GM23338 (cell line): Measurements from ENCODE around the gene KRT78.
"Not testable (repeated sequence)": the region's sequence is repeated elsewhere in the genome, so short reads cannot be mapped to it uniquely, and the experiment has no call there.

Experiments
- CREB1 ChIP-seq: fragments of 250-450 bp; sonication (Bioruptor Pico); IDR thresholded peaks from 2 replicates; pipeline ENCODE4 v1.5.0; 2020; ENCODE audit warnings: low read depth, mild to moderate bottlenecking, moderate library complexity
- EZH2 ChIP-seq: fragments of 200-600 bp; sonication (generic); IDR thresholded peaks from one replicate; pipeline ENCODE4 v1.8.0; 2017; ENCODE audit warnings: antibody characterized with exemption, mild to moderate bottlenecking, low read depth; ENCODE audit not compliant: unreplicated experiment
- EZH2phosphoT487 ChIP-seq: fragments of 200-600 bp; sonication (generic); IDR thresholded peaks from one replicate; pipeline ENCODE4 v1.8.1; 2018; ENCODE audit warnings: antibody characterized with exemption; ENCODE audit not compliant: unreplicated experiment
- JUNB ChIP-seq: IDR thresholded peaks from one replicate; pipeline ENCODE4 v1.6.1; 2016; ENCODE audit warnings: antibody characterized with exemption; ENCODE audit not compliant: unreplicated experiment
- NANOG ChIP-seq: IDR thresholded peaks from 2 replicates; pipeline ENCODE4 v1.6.1; 2016; ENCODE audit warnings: antibody characterized with exemption, borderline replicate concordance
- POLR2AphosphoS5 ChIP-seq: IDR thresholded peaks from 2 replicates; pipeline ENCODE4 v1.6.1; 2016; ENCODE audit warnings: antibody characterized with exemption, low read depth
- ZNF114 ChIP-seq: fragments of 250-450 bp; sonication (Bioruptor Pico); IDR thresholded peaks from 2 replicates; pipeline ENCODE4 v1.5.0; 2020; ENCODE audit warnings: mild to moderate bottlenecking, moderate library complexity
- TF ChIP-seq, protein P1 (sequence below), 2 experiments: fragments of 200-600 bp in 1 of 2; sonication (generic) in 1 of 2; conservative IDR thresholded peaks; 2 replicates each; pipeline versions ENCODE4 v1.5.1 to v1.6.1; 2016 to 2017; ENCODE audit warnings: antibody characterized with exemption in 2 of 2, low read depth in 2 of 2, mild to moderate bottlenecking in 2 of 2, moderate library complexity in 1 of 2
- TF ChIP-seq, protein P2 (sequence below): fragments of 250-450 bp; sonication (Bioruptor Pico); IDR thresholded peaks from 2 replicates; pipeline ENCODE4 v1.5.0; 2020; ENCODE audit warnings: mild to moderate bottlenecking, moderate library complexity
- TF ChIP-seq, protein P3 (sequence below): IDR thresholded peaks from one replicate; pipeline ENCODE4 v1.6.1; 2018; ENCODE audit warnings: antibody characterized with exemption; ENCODE audit not compliant: unreplicated experiment
- TF ChIP-seq, protein P4 (sequence below): IDR thresholded peaks from 2 replicates; pipeline ENCODE4 v1.6.1; 2016; ENCODE audit warnings: antibody characterized with exemption

DNA sequence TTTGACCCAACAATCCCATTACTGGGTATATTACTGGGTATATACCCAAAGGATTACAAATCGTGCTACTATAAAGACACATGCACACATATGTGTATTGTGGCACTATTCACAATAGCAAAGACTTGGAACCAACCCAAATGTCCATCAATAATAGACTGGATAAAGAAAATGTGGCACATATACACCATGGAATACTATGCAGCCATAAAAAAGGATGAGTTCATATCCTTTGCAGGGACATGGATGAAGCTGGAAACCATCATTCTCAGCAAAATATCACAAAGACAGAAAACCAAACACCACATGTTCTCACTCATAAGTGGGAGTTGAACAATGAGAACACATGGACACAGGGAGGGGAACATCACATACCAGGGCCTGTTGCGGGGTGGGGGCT is 7.3 kb upstream of the KRT78 start:
- TF ChIP-seq, protein P1, sequence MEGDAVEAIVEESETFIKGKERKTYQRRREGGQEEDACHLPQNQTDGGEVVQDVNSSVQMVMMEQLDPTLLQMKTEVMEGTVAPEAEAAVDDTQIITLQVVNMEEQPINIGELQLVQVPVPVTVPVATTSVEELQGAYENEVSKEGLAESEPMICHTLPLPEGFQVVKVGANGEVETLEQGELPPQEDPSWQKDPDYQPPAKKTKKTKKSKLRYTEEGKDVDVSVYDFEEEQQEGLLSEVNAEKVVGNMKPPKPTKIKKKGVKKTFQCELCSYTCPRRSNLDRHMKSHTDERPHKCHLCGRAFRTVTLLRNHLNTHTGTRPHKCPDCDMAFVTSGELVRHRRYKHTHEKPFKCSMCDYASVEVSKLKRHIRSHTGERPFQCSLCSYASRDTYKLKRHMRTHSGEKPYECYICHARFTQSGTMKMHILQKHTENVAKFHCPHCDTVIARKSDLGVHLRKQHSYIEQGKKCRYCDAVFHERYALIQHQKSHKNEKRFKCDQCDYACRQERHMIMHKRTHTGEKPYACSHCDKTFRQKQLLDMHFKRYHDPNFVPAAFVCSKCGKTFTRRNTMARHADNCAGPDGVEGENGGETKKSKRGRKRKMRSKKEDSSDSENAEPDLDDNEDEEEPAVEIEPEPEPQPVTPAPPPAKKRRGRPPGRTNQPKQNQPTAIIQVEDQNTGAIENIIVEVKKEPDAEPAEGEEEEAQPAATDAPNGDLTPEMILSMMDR (conservative IDR thresholded peaks at IDR 0.05; ENCODE audit: low read depth in 2 of 2), result not testable (repeated sequence)
- not testable (repeated sequence) for TF ChIP-seq EZH2; POLR2AphosphoS5; JUNB; EZH2phosphoT487; NANOG; ZNF114 (CRISPR knock-in tag); CREB1 (CRISPR knock-in tag)
- TF ChIP-seq, protein P2, sequence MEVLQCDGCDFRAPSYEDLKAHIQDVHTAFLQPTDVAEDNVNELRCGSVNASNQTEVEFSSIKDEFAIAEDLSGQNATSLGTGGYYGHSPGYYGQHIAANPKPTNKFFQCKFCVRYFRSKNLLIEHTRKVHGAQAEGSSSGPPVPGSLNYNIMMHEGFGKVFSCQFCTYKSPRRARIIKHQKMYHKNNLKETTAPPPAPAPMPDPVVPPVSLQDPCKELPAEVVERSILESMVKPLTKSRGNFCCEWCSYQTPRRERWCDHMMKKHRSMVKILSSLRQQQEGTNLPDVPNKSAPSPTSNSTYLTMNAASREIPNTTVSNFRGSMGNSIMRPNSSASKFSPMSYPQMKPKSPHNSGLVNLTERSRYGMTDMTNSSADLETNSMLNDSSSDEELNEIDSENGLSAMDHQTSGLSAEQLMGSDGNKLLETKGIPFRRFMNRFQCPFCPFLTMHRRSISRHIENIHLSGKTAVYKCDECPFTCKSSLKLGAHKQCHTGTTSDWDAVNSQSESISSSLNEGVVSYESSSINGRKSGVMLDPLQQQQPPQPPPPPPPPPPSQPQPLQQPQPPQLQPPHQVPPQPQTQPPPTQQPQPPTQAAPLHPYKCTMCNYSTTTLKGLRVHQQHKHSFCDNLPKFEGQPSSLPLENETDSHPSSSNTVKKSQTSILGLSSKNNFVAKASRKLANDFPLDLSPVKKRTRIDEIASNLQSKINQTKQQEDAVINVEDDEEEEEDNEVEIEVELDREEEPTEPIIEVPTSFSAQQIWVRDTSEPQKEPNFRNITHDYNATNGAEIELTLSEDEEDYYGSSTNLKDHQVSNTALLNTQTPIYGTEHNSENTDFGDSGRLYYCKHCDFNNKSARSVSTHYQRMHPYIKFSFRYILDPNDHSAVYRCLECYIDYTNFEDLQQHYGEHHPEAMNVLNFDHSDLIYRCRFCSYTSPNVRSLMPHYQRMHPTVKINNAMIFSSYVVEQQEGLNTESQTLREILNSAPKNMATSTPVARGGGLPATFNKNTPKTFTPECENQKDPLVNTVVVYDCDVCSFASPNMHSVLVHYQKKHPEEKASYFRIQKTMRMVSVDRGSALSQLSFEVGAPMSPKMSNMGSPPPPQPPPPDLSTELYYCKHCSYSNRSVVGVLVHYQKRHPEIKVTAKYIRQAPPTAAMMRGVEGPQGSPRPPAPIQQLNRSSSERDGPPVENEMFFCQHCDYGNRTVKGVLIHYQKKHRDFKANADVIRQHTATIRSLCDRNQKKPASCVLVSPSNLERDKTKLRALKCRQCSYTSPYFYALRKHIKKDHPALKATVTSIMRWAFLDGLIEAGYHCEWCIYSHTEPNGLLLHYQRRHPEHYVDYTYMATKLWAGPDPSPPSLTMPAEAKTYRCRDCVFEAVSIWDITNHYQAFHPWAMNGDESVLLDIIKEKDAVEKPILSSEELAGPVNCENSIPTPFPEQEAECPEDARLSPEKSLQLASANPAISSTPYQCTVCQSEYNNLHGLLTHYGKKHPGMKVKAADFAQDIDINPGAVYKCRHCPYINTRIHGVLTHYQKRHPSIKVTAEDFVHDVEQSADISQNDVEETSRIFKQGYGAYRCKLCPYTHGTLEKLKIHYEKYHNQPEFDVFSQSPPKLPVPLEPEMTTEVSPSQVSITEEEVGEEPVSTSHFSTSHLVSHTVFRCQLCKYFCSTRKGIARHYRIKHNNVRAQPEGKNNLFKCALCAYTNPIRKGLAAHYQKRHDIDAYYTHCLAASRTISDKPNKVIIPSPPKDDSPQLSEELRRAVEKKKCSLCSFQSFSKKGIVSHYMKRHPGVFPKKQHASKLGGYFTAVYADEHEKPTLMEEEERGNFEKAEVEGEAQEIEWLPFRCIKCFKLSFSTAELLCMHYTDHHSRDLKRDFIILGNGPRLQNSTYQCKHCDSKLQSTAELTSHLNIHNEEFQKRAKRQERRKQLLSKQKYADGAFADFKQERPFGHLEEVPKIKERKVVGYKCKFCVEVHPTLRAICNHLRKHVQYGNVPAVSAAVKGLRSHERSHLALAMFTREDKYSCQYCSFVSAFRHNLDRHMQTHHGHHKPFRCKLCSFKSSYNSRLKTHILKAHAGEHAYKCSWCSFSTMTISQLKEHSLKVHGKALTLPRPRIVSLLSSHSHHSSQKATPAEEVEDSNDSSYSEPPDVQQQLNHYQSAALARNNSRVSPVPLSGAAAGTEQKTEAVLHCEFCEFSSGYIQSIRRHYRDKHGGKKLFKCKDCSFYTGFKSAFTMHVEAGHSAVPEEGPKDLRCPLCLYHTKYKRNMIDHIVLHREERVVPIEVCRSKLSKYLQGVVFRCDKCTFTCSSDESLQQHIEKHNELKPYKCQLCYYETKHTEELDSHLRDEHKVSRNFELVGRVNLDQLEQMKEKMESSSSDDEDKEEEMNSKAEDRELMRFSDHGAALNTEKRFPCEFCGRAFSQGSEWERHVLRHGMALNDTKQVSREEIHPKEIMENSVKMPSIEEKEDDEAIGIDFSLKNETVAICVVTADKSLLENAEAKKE (CRISPR knock-in tag), result not testable (repeated sequence)
- TF ChIP-seq, protein P3, sequence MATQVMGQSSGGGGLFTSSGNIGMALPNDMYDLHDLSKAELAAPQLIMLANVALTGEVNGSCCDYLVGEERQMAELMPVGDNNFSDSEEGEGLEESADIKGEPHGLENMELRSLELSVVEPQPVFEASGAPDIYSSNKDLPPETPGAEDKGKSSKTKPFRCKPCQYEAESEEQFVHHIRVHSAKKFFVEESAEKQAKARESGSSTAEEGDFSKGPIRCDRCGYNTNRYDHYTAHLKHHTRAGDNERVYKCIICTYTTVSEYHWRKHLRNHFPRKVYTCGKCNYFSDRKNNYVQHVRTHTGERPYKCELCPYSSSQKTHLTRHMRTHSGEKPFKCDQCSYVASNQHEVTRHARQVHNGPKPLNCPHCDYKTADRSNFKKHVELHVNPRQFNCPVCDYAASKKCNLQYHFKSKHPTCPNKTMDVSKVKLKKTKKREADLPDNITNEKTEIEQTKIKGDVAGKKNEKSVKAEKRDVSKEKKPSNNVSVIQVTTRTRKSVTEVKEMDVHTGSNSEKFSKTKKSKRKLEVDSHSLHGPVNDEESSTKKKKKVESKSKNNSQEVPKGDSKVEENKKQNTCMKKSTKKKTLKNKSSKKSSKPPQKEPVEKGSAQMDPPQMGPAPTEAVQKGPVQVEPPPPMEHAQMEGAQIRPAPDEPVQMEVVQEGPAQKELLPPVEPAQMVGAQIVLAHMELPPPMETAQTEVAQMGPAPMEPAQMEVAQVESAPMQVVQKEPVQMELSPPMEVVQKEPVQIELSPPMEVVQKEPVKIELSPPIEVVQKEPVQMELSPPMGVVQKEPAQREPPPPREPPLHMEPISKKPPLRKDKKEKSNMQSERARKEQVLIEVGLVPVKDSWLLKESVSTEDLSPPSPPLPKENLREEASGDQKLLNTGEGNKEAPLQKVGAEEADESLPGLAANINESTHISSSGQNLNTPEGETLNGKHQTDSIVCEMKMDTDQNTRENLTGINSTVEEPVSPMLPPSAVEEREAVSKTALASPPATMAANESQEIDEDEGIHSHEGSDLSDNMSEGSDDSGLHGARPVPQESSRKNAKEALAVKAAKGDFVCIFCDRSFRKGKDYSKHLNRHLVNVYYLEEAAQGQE, result not testable (repeated sequence)
- TF ChIP-seq, protein P4, sequence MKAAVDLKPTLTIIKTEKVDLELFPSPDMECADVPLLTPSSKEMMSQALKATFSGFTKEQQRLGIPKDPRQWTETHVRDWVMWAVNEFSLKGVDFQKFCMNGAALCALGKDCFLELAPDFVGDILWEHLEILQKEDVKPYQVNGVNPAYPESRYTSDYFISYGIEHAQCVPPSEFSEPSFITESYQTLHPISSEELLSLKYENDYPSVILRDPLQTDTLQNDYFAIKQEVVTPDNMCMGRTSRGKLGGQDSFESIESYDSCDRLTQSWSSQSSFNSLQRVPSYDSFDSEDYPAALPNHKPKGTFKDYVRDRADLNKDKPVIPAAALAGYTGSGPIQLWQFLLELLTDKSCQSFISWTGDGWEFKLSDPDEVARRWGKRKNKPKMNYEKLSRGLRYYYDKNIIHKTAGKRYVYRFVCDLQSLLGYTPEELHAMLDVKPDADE, result not testable (repeated sequence)
